DMS114 treated with DMSO at 0.1 percent for 48 hours (cell line): ENCODE results near the gene CAMK1.
"Not testable (repeated sequence)": the region's sequence is repeated elsewhere in the genome, so short reads cannot be mapped to it uniquely, and the experiment has no call there.

Experiments used
- DNase-seq: peaks from one replicate; lab custom pipeline; 2025; ENCODE audit not compliant: unreplicated experiment; lab: John Stamatoyannopoulos, UW

Gene CAMK1

GRCh38 chr3:9776896-9777693, 7.3 kb upstream of the CAMK1 start:
- DNase-seq = no peak

- DNase-seq = not testable (repeated sequence)
These were observed 1.3 kb upstream of the CAMK1 start for GRCh38 chr3:9771007-9771406.

- DNase-seq = no peak
These were observed 597 bp upstream of the CAMK1 start for GRCh38 chr3:9770276-9770812.

- DNase-seq = no peak
These were observed 735 bp downstream of the CAMK1 start for GRCh38 chr3:9769012-9769411.

GRCh38 chr3:9768141-9768775, 1.5 kb downstream of the CAMK1 start:
- DNase-seq = no peak

- DNase-seq = no peak
These were observed 2.3 kb downstream of the CAMK1 start for GRCh38 chr3:9767418-9767817.

GRCh38 chr3:9765865-9766264, 3.9 kb downstream of the CAMK1 start:
- no peak for DNase-seq

- DNase-seq = no peak
These were observed 6.9 kb downstream of the CAMK1 start for GRCh38 chr3:9762871-9763270.

GRCh38 chr3:9761919-9762318, 7.8 kb downstream of the CAMK1 start:
- no peak for DNase-seq

- DNase-seq = no peak
These were observed 8.8 kb downstream of the CAMK1 start for GRCh38 chr3:9760779-9761505.

GRCh38 chr3:9757427-9757826, 12.3 kb downstream of the CAMK1 start:
- DNase-seq = no peak

- no peak for DNase-seq
These were observed 15.1 kb downstream of the CAMK1 start for GRCh38 chr3:9754678-9755077.

GRCh38 chr3:9750556-9751411, 19.0 kb downstream of the CAMK1 start:
- no peak for DNase-seq

- DNase-seq = peak; percentile 96
These were observed 19.8 kb downstream of the CAMK1 start, which contains the start of gene OGG1 for GRCh38 chr3:9749645-9750555. TSS of gene OGG1 (plus strand) at chr3:9749952. CDS start at chr3:9750287, 335 bp downstream.

- no peak for DNase-seq
These were observed 20.5 kb downstream of the CAMK1 start for GRCh38 chr3:9749296-9749644.

- DNase-seq = no peak
These were observed 21.7 kb downstream of the CAMK1 start for GRCh38 chr3:9748031-9748430.

- no peak for DNase-seq
These were observed 22.5 kb downstream of the CAMK1 start for GRCh38 chr3:9747267-9747666.

- no peak for DNase-seq
These were observed 23.4 kb downstream of the CAMK1 start for GRCh38 chr3:9746330-9746729.

GRCh38 chr3:9745521-9745920, 24.2 kb downstream of the CAMK1 start:
- DNase-seq = no peak

- DNase-seq = no peak
These were observed 25.6 kb downstream of the CAMK1 start for GRCh38 chr3:9744162-9744561.
